ENCODE measurements around the gene SORT1. TPM values are rescaled to one million over a fixed set of nuclear protein-coding genes. Genes with fewer than 3 reads are reported as not detected.

Gene SORT1
- total and polyA plus RNA-seq, 2 of the 13 experiments (the other 11 are each of a cell fraction or from before 2014, with no cell fraction given), result 32.4 to 93.0 TPM

DNA sequence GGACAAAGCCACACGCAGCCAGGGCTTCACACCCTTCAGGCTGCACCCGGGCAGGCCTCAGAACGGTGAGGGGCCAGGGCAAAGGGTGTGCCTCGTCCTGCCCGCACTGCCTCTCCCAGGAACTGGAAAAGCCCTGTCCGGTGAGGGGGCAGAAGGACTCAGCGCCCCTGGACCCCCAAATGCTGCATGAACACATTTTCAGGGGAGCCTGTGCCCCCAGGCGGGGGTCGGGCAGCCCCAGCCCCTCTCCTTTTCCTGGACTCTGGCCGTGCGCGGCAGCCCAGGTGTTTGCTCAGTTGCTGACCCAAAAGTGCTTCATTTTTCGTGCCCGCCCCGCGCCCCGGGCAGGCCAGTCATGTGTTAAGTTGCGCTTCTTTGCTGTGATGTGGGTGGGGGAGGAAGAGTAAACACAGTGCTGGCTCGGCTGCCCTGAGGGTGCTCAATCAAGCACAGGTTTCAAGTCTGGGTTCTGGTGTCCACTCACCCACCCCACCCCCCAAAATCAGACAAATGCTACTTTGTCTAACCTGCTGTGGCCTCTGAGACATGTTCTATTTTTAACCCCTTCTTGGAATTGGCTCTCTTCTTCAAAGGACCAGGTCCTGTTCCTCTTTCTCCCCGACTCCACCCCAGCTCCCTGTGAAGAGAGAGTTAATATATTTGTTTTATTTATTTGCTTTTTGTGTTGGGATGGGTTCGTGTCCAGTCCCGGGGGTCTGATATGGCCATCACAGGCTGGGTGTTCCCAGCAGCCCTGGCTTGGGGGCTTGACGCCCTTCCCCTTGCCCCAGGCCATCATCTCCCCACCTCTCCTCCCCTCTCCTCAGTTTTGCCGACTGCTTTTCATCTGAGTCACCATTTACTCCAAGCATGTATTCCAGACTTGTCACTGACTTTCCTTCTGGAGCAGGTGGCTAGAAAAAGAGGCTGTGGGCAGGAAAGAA lies 122.9 kb downstream of the SORT1 start (continued):
- TF ChIP-seq, protein P1, sequence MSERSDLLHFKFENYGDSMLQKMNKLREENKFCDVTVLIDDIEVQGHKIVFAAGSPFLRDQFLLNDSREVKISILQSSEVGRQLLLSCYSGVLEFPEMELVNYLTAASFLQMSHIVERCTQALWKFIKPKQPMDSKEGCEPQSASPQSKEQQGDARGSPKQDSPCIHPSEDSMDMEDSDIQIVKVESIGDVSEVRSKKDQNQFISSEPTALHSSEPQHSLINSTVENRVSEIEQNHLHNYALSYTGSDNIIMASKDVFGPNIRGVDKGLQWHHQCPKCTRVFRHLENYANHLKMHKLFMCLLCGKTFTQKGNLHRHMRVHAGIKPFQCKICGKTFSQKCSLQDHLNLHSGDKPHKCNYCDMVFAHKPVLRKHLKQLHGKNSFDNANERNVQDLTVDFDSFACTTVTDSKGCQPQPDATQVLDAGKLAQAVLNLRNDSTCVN (CRISPR knock-in tag; IDR thresholded peaks at IDR 0.05; ENCODE audit: borderline replicate concordance), result no peak
- TF ChIP-seq, protein P2, sequence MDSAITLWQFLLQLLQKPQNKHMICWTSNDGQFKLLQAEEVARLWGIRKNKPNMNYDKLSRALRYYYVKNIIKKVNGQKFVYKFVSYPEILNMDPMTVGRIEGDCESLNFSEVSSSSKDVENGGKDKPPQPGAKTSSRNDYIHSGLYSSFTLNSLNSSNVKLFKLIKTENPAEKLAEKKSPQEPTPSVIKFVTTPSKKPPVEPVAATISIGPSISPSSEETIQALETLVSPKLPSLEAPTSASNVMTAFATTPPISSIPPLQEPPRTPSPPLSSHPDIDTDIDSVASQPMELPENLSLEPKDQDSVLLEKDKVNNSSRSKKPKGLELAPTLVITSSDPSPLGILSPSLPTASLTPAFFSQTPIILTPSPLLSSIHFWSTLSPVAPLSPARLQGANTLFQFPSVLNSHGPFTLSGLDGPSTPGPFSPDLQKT (CRISPR knock-in tag; IDR thresholded peaks at IDR 0.05; ENCODE audit: borderline replicate concordance), result no peak
- TF ChIP-seq, protein P3, sequence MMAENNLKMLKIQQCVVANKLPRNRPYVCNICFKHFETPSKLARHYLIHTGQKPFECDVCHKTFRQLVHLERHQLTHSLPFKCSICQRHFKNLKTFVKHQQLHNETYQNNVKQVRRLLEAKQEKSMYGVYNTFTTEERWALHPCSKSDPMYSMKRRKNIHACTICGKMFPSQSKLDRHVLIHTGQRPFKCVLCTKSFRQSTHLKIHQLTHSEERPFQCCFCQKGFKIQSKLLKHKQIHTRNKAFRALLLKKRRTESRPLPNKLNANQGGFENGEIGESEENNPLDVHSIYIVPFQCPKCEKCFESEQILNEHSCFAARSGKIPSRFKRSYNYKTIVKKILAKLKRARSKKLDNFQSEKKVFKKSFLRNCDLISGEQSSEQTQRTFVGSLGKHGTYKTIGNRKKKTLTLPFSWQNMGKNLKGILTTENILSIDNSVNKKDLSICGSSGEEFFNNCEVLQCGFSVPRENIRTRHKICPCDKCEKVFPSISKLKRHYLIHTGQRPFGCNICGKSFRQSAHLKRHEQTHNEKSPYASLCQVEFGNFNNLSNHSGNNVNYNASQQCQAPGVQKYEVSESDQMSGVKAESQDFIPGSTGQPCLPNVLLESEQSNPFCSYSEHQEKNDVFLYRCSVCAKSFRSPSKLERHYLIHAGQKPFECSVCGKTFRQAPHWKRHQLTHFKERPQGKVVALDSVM (CRISPR knock-in tag; IDR thresholded peaks at IDR 0.05), result peak; percentile 25
- TF ChIP-seq, protein P4, sequence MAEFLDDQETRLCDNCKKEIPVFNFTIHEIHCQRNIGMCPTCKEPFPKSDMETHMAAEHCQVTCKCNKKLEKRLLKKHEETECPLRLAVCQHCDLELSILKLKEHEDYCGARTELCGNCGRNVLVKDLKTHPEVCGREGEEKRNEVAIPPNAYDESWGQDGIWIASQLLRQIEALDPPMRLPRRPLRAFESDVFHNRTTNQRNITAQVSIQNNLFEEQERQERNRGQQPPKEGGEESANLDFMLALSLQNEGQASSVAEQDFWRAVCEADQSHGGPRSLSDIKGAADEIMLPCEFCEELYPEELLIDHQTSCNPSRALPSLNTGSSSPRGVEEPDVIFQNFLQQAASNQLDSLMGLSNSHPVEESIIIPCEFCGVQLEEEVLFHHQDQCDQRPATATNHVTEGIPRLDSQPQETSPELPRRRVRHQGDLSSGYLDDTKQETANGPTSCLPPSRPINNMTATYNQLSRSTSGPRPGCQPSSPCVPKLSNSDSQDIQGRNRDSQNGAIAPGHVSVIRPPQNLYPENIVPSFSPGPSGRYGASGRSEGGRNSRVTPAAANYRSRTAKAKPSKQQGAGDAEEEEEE (CRISPR knock-in tag; IDR thresholded peaks at IDR 0.05; ENCODE audit: borderline replicate concordance), result no peak
- TF ChIP-seq SP4 (CRISPR knock-in tag; IDR thresholded peaks at IDR 0.05) (no peak), FOXP1 (IDR thresholded peaks at IDR 0.05) (0 out of 2 replicates have a peak, but pooled peaks have one; percentile 31), FOXP1 (CRISPR knock-in tag; IDR thresholded peaks at IDR 0.05) (peak; percentile 75), ZNF317 (CRISPR knock-in tag; IDR thresholded peaks at IDR 0.05) (0 out of 2 replicates have a peak, but pooled peaks have one; percentile 35), GABPA (IDR thresholded peaks at IDR 0.05; ENCODE audit: low read depth, low read length) (no peak), GABPA (CRISPR knock-in tag; IDR thresholded peaks at IDR 0.05; ENCODE audit: low read depth) (no peak), ZNF251 (CRISPR knock-in tag; IDR thresholded peaks at IDR 0.05) (no peak), ZFP36L2 (CRISPR knock-in tag; IDR thresholded peaks at IDR 0.05) (no peak), PLRG1 (conservative IDR thresholded peaks at IDR 0.05) (no peak), PHF21A (CRISPR knock-in tag; IDR thresholded peaks at IDR 0.05) (no peak; the same call in 1 of the 2 replicates), TARDBP (CRISPR knock-in tag; IDR thresholded peaks at IDR 0.05) (peak; percentile 66), HOXD1 (CRISPR knock-in tag; IDR thresholded peaks at IDR 0.05) (peak; percentile 89), SETDB1 (CRISPR knock-in tag; IDR thresholded peaks at IDR 0.05; ENCODE audit: borderline replicate concordance) (no peak), ZKSCAN8 (CRISPR knock-in tag; IDR thresholded peaks at IDR 0.05; ENCODE audit: borderline replicate concordance) (0 out of 2 replicates have a peak, but pooled peaks have one; percentile 35), ZNF24 (IDR thresholded peaks at IDR 0.05) (no peak), ZNF644 (CRISPR knock-in tag; IDR thresholded peaks at IDR 0.05; ENCODE audit: low read depth) (no peak), RCOR2 (CRISPR knock-in tag; IDR thresholded peaks at IDR 0.05) (0 out of 2 replicates have a peak, but pooled peaks have one; percentile 53), ZBTB20 (CRISPR knock-in tag; IDR thresholded peaks at IDR 0.05; ENCODE audit: borderline replicate concordance, low read depth) (no peak)
- TF ChIP-seq, protein P5, sequence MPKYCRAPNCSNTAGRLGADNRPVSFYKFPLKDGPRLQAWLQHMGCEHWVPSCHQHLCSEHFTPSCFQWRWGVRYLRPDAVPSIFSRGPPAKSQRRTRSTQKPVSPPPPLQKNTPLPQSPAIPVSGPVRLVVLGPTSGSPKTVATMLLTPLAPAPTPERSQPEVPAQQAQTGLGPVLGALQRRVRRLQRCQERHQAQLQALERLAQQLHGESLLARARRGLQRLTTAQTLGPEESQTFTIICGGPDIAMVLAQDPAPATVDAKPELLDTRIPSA (CRISPR knock-in tag; IDR thresholded peaks at IDR 0.05; ENCODE audit: borderline replicate concordance), result no peak
- TF ChIP-seq, protein P6, sequence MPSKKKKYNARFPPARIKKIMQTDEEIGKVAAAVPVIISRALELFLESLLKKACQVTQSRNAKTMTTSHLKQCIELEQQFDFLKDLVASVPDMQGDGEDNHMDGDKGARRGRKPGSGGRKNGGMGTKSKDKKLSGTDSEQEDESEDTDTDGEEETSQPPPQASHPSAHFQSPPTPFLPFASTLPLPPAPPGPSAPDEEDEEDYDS (CRISPR knock-in tag; IDR thresholded peaks at IDR 0.05), result no peak; the same call in 1 of the 2 replicates
